GM23338 (cell line): ENCODE measurements around the gene OTP. TPM values are rescaled to one million over a fixed set of nuclear protein-coding genes. Genes with fewer than 3 reads are reported as not detected.

ENCODE experiments used
- ATAC-seq: fragments of 200-7000 bp; cut with Tn5 transposase; 3 replicates; pipeline ENCODE4 v1.9.1; 2020
- DNase-seq: peaks from one replicate; pipeline ENCODE4 v3.0.0-alpha.2; 2015; ENCODE audit warnings: low spot score
- H2AFZ ChIP-seq: fragments of 200-600 bp; sonication (generic); 2 replicates; pipeline ENCODE4 v1.8.0; 2016; ENCODE audit warnings: antibody characterized with exemption, mild to moderate bottlenecking, moderate library complexity
- H3F3A ChIP-seq: fragments of 200-600 bp; sonication (generic); replicated peaks from 2 replicates; pipeline ENCODE4 v1.8.0; 2017; ENCODE audit warnings: antibody characterized with exemption, mixed run types, low read depth
- H3K27ac ChIP-seq: fragments of 200-600 bp; sonication (generic); 2 replicates; pipeline ENCODE4 v1.6.1; 2016; ENCODE audit warnings: low read depth
- H3K27me3 ChIP-seq: fragments of 200-600 bp; sonication (generic); 2 replicates; pipeline ENCODE4 v1.8.0; 2016; ENCODE audit warnings: mild to moderate bottlenecking, mixed run types, moderate library complexity; ENCODE audit not compliant: insufficient read depth
- H3K36me3 ChIP-seq: fragments of 200-600 bp; sonication (generic); 2 replicates; pipeline ENCODE4 v1.8.0; 2016; ENCODE audit warnings: mild to moderate bottlenecking; ENCODE audit not compliant: insufficient read depth
- H3K4me1 ChIP-seq: fragments of 200-600 bp; sonication (generic); 2 replicates; pipeline ENCODE4 v1.8.0; 2016; ENCODE audit warnings: mild to moderate bottlenecking, moderate library complexity; ENCODE audit not compliant: insufficient read depth
- H3K4me2 ChIP-seq: fragments of 200-600 bp; sonication (generic); 2 replicates; pipeline ENCODE4 v1.7.1; 2017; ENCODE audit warnings: mixed run types
- H3K4me3 ChIP-seq: fragments of 200-600 bp; sonication (generic); 2 replicates; pipeline ENCODE4 v1.6.1; 2016; ENCODE audit warnings: mixed run types
- H3K79me2 ChIP-seq: fragments of 200-600 bp; sonication (generic); replicated peaks from 2 replicates; pipeline ENCODE4 v1.8.0; 2017; ENCODE audit warnings: mild to moderate bottlenecking; ENCODE audit not compliant: insufficient read depth
- H3K9me2 ChIP-seq: fragments of 200-600 bp; sonication (generic); 2 replicates; pipeline ENCODE4 v1.8.0; 2017; ENCODE audit not compliant: insufficient read depth
- H4K20me1 ChIP-seq: fragments of 200-600 bp; sonication (generic); replicated peaks from 2 replicates; pipeline ENCODE4 v1.8.0; 2017; ENCODE audit warnings: mild to moderate bottlenecking; ENCODE audit not compliant: insufficient read depth
- H3K27ac Mint-ChIP-seq: 2 replicates; pipeline ENCODE4 v1.8.0; 2020; ENCODE audit warnings: inconsistent platforms, mild to moderate bottlenecking, moderate library complexity, mixed read lengths
- H3K27me3 Mint-ChIP-seq: 3 replicates; pipeline ENCODE4 v1.8.0; 2022; ENCODE audit warnings: low read depth, mild to moderate bottlenecking, moderate library complexity, mixed read lengths, inconsistent platforms; ENCODE audit not compliant: insufficient read depth, poor library complexity
- H3K36me3 Mint-ChIP-seq: 3 replicates; pipeline ENCODE4 v1.8.0; 2021; ENCODE audit warnings: low read depth, mild to moderate bottlenecking, inconsistent platforms, moderate library complexity, mixed read lengths
- H3K4me1 Mint-ChIP-seq: 3 replicates; pipeline ENCODE4 v1.8.0; 2020; ENCODE audit warnings: mild to moderate bottlenecking, inconsistent platforms, mixed read lengths
- H3K4me3 Mint-ChIP-seq: 3 replicates; pipeline ENCODE4 v1.8.0; 2021; ENCODE audit warnings: moderate library complexity, mild to moderate bottlenecking, inconsistent platforms, mixed read lengths
- H3K9me3 Mint-ChIP-seq: 3 replicates; pipeline ENCODE4 v1.8.0; 2020; ENCODE audit warnings: moderate library complexity, mild to moderate bottlenecking, inconsistent platforms, mixed read lengths
- CREB1 ChIP-seq: fragments of 250-450 bp; sonication (Bioruptor Pico); IDR thresholded peaks from 2 replicates; pipeline ENCODE4 v1.5.0; 2020; ENCODE audit warnings: low read depth, mild to moderate bottlenecking, moderate library complexity
- EZH2 ChIP-seq: fragments of 200-600 bp; sonication (generic); IDR thresholded peaks from one replicate; pipeline ENCODE4 v1.8.0; 2017; ENCODE audit warnings: antibody characterized with exemption, mild to moderate bottlenecking, low read depth; ENCODE audit not compliant: unreplicated experiment
- EZH2phosphoT487 ChIP-seq: fragments of 200-600 bp; sonication (generic); IDR thresholded peaks from one replicate; pipeline ENCODE4 v1.8.1; 2018; ENCODE audit warnings: antibody characterized with exemption; ENCODE audit not compliant: unreplicated experiment
- NANOG ChIP-seq: IDR thresholded peaks from 2 replicates; pipeline ENCODE4 v1.6.1; 2016; ENCODE audit warnings: antibody characterized with exemption, borderline replicate concordance
- long read RNA-seq: library from polyadenylated mRNA; unstranded; transcript quantifications from one replicate; pipeline ENCODE4 v2.0.0, GENCODE V29; 2020; ENCODE audit not compliant: unreplicated experiment
- polyA plus RNA-seq: library from polyadenylated mRNA; unstranded; fragments of >200 nt; fragmentation: Nextera tagmentation; extraction: Ambion mirVana; gene quantifications from 2 replicates; pipeline ENCODE4 v1.2.1, GENCODE V29; 2016
- total RNA-seq: library from RNA; depleted of rRNA; stranded (reverse); fragments of >200 nt; shearing (Covaris generic); gene quantifications from 2 replicates; pipeline ENCODE4 v1.2.3, GENCODE V29; 2014; rRNA removed
- TF ChIP-seq, protein P1 (sequence below): IDR thresholded peaks from one replicate; pipeline ENCODE4 v1.6.1; 2018; ENCODE audit warnings: antibody characterized with exemption; ENCODE audit not compliant: unreplicated experiment
- TF ChIP-seq, protein P2 (sequence below): IDR thresholded peaks from 2 replicates; pipeline ENCODE4 v1.6.1; 2016; ENCODE audit warnings: antibody characterized with exemption
- TF ChIP-seq, protein P3 (sequence below), 2 experiments: fragments of 200-600 bp in 1 of 2; sonication (generic) in 1 of 2; conservative IDR thresholded peaks; 2 replicates each; pipeline versions ENCODE4 v1.5.1 to v1.6.1; 2016 to 2017; ENCODE audit warnings: antibody characterized with exemption in 2 of 2, low read depth in 2 of 2, mild to moderate bottlenecking in 2 of 2, moderate library complexity in 1 of 2

The OTP gene
- not detected in 2 replicates for total RNA-seq
- not detected in 2 replicates for polyA plus RNA-seq
- long read RNA-seq, result 0 reads

DNA sequence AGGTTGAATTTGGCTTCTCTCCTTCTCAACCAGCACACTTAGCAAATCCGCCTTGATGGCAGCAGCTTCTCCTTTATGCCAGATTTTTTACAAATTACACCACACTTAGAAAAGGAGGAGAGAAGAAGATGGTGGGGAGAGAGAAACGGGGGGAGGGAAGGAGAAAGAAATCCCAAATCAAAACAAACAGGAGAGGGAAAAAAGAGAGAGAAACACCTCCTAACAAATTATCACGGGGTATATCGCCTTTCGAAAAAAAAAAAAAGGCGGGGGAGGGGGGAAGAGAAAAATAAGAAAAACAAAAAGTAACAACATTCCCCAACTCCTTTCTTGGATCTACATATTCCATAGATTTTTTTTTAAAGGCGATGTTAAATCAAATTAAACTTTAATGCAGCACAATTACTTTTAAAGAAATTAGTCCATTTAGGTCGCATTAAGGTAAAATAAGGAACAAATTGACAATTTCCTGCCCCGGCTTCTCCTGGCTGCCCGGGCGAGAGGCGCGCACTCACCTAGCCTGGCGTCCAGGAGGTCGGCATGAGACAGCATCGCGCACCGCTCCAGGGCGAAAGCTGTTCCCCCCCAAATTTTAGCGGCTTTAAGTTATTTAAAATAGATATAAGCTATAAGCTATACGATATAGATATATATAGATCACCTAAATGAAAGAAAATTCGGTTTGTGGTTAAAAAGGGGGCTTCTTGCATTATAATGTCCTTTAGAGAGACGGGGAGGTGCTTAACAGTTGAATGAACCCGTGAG lies at the start of gene OTP:
OTP (minus strand) TSS at position 716 of the 765 bp plus-strand sequence; CDS start at position 552, 164 bp downstream.
- Histone ChIP-seq H3K9me2 (no peaks in the 10 kb centered on the region), H3K27me3 (peaks cover 99% of the 10 kb centered on the region), H3K4me3 (peak within 1 kb of the TSS; percentile 46), H3K27ac (no peak within 1 kb of the TSS), H4K20me1 (peaks cover 38% of the 10 kb centered on the region), H3K4me2 (peak within 1 kb of the TSS; percentile 77), H3K79me2 (no peaks in the 10 kb centered on the region), H3K36me3 (no peaks in the 10 kb centered on the region), H3F3A (peaks cover 29% of the 10 kb centered on the region), H3K4me1 (peaks cover 43% of the 10 kb centered on the region), H2AFZ (no peak within 1 kb of the TSS)
- Mint-ChIP-seq H3K27me3 (peaks cover 98% of the 10 kb centered on the region), H3K36me3 (no peaks in the 10 kb centered on the region; the same call in 2 of the 3 replicates), H3K9me3 (peaks cover 5% of the 10 kb centered on the region; the same call in 2 of the 3 replicates), H3K4me1 (peaks cover 45% of the 10 kb centered on the region), H3K27ac (no peak within 1 kb of the TSS), H3K4me3 (peak within 1 kb of the TSS; percentile 66)
- TF ChIP-seq, protein P1, sequence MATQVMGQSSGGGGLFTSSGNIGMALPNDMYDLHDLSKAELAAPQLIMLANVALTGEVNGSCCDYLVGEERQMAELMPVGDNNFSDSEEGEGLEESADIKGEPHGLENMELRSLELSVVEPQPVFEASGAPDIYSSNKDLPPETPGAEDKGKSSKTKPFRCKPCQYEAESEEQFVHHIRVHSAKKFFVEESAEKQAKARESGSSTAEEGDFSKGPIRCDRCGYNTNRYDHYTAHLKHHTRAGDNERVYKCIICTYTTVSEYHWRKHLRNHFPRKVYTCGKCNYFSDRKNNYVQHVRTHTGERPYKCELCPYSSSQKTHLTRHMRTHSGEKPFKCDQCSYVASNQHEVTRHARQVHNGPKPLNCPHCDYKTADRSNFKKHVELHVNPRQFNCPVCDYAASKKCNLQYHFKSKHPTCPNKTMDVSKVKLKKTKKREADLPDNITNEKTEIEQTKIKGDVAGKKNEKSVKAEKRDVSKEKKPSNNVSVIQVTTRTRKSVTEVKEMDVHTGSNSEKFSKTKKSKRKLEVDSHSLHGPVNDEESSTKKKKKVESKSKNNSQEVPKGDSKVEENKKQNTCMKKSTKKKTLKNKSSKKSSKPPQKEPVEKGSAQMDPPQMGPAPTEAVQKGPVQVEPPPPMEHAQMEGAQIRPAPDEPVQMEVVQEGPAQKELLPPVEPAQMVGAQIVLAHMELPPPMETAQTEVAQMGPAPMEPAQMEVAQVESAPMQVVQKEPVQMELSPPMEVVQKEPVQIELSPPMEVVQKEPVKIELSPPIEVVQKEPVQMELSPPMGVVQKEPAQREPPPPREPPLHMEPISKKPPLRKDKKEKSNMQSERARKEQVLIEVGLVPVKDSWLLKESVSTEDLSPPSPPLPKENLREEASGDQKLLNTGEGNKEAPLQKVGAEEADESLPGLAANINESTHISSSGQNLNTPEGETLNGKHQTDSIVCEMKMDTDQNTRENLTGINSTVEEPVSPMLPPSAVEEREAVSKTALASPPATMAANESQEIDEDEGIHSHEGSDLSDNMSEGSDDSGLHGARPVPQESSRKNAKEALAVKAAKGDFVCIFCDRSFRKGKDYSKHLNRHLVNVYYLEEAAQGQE, result no peak
- TF ChIP-seq NANOG, result no peak
- peak; percentile 80 for TF ChIP-seq EZH2
- TF ChIP-seq, protein P2, sequence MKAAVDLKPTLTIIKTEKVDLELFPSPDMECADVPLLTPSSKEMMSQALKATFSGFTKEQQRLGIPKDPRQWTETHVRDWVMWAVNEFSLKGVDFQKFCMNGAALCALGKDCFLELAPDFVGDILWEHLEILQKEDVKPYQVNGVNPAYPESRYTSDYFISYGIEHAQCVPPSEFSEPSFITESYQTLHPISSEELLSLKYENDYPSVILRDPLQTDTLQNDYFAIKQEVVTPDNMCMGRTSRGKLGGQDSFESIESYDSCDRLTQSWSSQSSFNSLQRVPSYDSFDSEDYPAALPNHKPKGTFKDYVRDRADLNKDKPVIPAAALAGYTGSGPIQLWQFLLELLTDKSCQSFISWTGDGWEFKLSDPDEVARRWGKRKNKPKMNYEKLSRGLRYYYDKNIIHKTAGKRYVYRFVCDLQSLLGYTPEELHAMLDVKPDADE, result no peak
- no peak for TF ChIP-seq EZH2phosphoT487
- no peak for TF ChIP-seq CREB1 (CRISPR knock-in tag)
- TF ChIP-seq, protein P3, sequence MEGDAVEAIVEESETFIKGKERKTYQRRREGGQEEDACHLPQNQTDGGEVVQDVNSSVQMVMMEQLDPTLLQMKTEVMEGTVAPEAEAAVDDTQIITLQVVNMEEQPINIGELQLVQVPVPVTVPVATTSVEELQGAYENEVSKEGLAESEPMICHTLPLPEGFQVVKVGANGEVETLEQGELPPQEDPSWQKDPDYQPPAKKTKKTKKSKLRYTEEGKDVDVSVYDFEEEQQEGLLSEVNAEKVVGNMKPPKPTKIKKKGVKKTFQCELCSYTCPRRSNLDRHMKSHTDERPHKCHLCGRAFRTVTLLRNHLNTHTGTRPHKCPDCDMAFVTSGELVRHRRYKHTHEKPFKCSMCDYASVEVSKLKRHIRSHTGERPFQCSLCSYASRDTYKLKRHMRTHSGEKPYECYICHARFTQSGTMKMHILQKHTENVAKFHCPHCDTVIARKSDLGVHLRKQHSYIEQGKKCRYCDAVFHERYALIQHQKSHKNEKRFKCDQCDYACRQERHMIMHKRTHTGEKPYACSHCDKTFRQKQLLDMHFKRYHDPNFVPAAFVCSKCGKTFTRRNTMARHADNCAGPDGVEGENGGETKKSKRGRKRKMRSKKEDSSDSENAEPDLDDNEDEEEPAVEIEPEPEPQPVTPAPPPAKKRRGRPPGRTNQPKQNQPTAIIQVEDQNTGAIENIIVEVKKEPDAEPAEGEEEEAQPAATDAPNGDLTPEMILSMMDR (conservative IDR thresholded peaks at IDR 0.05; ENCODE audit: low read depth in 2 of 2), result no peak
- ATAC-seq (peak; percentile 15), DNase-seq (no peak)
